ENCODE measurements around the gene OR2B6.

The OR2B6 gene

DNA sequence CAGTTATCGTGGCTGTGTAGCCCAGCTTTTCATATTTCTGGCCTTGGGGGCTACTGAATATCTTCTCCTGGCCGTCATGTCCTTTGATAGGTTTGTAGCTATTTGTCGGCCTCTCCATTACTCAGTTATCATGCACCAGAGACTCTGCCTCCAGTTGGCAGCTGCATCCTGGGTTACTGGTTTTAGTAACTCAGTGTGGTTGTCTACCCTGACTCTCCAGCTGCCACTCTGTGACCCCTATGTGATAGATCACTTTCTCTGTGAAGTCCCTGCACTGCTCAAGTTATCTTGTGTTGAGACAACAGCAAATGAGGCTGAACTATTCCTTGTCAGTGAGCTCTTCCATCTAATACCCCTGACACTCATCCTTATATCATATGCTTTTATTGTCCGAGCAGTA, 475 bp downstream of the OR2B6 start:
- Histone ChIP-seq H3K9ac (ENCODE audit: low read length) (no peak overlapping the region), H3K27ac (ENCODE audit: low read length) (no peak overlapping the region), H3K4me3 (ENCODE audit: low read length) (no peak overlapping the region), H3K4me1 (ENCODE audit: control insufficient read depth, low read depth, low read length) (peaks cover 6% of the 10 kb centered on the region), H3K27me3 (ENCODE audit: control insufficient read depth, insufficient read depth, low read length) (no peaks in the 10 kb centered on the region), H3K36me3 (ENCODE audit: control insufficient read depth, low read depth, low read length) (no peaks in the 10 kb centered on the region), H3K9me3 (ENCODE audit: control insufficient read depth, low read depth, low read length) (no peaks in the 10 kb centered on the region)

DNA sequence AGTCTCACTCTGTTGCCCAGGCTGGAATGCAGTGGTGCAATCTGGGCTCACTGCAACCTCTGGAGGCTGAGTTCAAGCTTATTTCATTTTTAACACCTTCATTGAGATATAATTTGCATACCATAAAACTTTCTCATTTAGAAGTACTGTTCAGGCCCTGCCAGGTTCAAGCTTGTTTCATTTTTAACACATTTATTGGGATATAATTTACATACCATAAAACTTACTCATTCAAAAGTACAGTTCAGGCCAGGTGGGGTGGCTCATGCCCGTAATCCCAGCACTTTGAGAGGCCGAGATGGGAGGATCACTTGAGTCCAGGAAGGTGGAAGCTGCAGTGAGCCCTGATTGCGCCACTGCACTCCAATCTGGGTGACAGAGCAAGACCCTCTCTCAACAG, 5.5 kb downstream of the OR2B6 start:
- no peak overlapping the region for H3K4me3 ChIP-seq (ENCODE audit: low read length)
- peaks cover 6% of the 10 kb centered on the region for H3K4me1 ChIP-seq (ENCODE audit: control insufficient read depth, low read depth, low read length)
- H3K27ac ChIP-seq (ENCODE audit: low read length) = no peak overlapping the region
- no peaks in the 10 kb centered on the region for H3K27me3 ChIP-seq (ENCODE audit: control insufficient read depth, insufficient read depth, low read length)
- no peaks in the 10 kb centered on the region for H3K9me3 ChIP-seq (ENCODE audit: control insufficient read depth, low read depth, low read length)
- H3K36me3 ChIP-seq (ENCODE audit: control insufficient read depth, low read depth, low read length) = no peaks in the 10 kb centered on the region
- no peak overlapping the region for H3K9ac ChIP-seq (ENCODE audit: low read length)

DNA sequence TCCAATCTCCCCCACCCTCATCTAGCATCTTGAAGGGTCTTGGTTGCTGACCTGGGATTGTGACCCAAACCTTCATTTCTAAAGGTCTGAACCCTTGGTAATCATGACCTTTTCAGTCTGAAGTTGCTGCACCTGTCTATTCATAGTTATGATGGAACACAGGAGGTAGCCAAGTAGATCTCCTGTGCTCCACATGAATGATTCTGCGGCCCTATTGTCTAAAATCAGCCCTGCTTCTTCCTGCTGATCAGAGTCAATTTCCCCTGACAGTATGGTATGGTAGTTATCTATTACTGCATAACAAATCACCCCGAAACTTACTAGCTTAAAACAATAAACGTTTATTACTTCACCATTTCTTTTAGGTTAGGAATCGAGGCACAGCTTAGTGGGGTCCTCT, 9.0 kb downstream of the OR2B6 start:
- Histone ChIP-seq H3K9me3 (ENCODE audit: control insufficient read depth, low read depth, low read length) (no peaks in the 10 kb centered on the region), H3K27ac (ENCODE audit: low read length) (no peak overlapping the region), H3K4me3 (ENCODE audit: low read length) (no peak overlapping the region)

DNA sequence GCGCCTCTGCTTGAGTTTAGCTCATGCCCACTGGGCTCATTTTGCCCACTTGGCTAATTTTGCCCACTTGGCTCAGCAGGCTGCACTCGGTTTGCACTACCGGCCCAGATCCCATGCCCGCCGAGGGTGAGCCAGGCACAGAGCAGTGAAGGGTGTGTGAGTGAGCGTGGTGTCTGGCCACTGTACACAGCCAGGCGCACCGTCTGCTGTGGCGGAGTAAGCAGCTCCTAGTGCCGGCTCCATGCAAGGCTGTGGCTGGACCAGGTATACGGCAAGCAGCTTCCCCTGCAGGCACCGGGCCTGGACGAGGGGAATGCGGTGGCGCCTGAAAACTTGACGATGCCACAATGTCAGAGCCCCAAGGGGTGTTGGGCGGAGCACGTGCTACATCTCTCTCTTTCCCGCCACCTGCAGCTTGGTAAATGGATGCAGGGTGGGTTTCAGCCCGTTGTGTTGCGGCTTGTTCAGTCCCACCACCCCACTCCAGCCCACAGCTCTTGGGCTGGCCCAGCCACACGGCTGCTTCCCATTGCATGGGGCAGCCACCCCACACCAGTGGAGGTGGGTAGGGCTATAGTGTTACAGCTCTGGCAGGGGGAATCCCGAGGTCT, 9.9 kb downstream of the OR2B6 start:
- Histone ChIP-seq H3K4me3 (ENCODE audit: low read length) (no peak overlapping the region), H3K9me3 (ENCODE audit: control insufficient read depth, low read depth, low read length) (no peaks in the 10 kb centered on the region), H3K36me3 (ENCODE audit: control insufficient read depth, low read depth, low read length) (no peaks in the 10 kb centered on the region), H3K9ac (ENCODE audit: low read length) (no peak overlapping the region), H3K27me3 (ENCODE audit: control insufficient read depth, insufficient read depth, low read length) (no peaks in the 10 kb centered on the region), H3K27ac (ENCODE audit: low read length) (no peak overlapping the region), H3K4me1 (ENCODE audit: control insufficient read depth, low read depth, low read length) (no peaks in the 10 kb centered on the region)

More for the DNA sequence above, 9.0 kb downstream of the OR2B6 start:
- Histone ChIP-seq H3K9ac (ENCODE audit: low read length) (no peak overlapping the region), H3K4me1 (ENCODE audit: control insufficient read depth, low read depth, low read length) (no peaks in the 10 kb centered on the region), H3K36me3 (ENCODE audit: control insufficient read depth, low read depth, low read length) (no peaks in the 10 kb centered on the region), H3K27me3 (ENCODE audit: control insufficient read depth, insufficient read depth, low read length) (no peaks in the 10 kb centered on the region)

DNA sequence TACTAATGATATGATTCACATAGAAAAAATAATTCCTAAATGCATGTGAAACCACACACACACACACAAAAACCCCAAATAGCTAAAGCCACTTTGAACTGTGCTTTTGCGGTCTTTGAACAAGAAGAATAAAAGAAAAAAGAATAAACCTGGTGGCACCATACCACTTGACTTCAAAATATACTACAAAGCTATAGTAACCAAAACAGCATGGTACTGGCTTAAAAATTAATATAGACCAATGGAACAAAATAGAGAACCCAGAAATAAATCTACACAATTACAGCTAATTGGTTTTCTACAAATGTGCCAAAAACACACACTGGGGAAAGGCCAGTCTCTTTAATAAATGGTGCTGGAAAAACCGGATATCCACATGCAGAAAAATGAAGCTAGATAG, 13.4 kb downstream of the OR2B6 start:
- Histone ChIP-seq H3K27me3 (ENCODE audit: control insufficient read depth, insufficient read depth, low read length) (no peaks in the 10 kb centered on the region), H3K4me1 (ENCODE audit: control insufficient read depth, low read depth, low read length) (no peaks in the 10 kb centered on the region), H3K36me3 (ENCODE audit: control insufficient read depth, low read depth, low read length) (no peaks in the 10 kb centered on the region), H3K27ac (ENCODE audit: low read length) (no peak overlapping the region), H3K4me3 (ENCODE audit: low read length) (no peak overlapping the region), H3K9me3 (ENCODE audit: control insufficient read depth, low read depth, low read length) (no peaks in the 10 kb centered on the region), H3K9ac (ENCODE audit: low read length) (no peak overlapping the region)

DNA sequence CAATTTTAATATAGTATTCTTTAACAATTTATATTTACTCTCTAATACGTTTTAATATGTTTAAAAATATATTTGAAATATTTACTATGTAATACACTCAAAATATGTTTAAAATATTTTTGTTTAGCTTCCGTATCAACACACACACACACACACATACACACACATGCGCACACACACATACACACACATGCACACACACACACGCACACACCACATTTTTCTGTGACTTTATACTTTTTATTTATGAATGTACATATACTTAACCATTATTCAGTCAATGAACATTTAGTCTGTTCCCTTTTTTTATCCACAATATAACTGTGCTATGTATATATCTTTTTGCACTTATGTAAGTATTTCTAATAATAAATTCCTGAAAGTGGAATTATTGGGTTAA, 15.7 kb downstream of the OR2B6 start:
- H3K27ac ChIP-seq (ENCODE audit: low read length) = no peak overlapping the region
- no peak overlapping the region for H3K4me3 ChIP-seq (ENCODE audit: low read length)
- H3K4me1 ChIP-seq (ENCODE audit: control insufficient read depth, low read depth, low read length) = no peaks in the 10 kb centered on the region
- no peaks in the 10 kb centered on the region for H3K36me3 ChIP-seq (ENCODE audit: control insufficient read depth, low read depth, low read length)
- no peaks in the 10 kb centered on the region for H3K27me3 ChIP-seq (ENCODE audit: control insufficient read depth, insufficient read depth, low read length)
- H3K9ac ChIP-seq (ENCODE audit: low read length) = no peak overlapping the region
- no peaks in the 10 kb centered on the region for H3K9me3 ChIP-seq (ENCODE audit: control insufficient read depth, low read depth, low read length)

DNA sequence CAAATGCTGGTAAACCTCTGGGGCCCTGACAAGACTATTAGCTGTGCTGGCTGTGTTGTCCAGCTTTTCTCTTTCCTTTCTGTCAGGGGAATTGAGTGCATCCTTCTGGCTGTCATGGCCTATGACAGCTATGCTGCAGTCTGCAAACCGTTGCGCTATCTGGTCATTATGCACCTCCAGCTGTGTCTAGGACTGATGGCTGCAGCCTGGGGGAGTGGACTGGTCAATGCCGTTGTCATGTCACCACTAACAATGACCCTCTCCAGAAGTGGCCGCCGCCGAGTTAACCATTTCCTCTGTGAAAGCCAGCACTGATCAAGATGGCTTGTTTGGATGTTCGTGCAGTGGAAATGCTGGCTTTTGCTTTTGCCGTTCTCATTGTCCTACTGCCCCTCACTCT, 20.3 kb downstream of the OR2B6 start:
- no peaks in the 10 kb centered on the region for H3K9me3 ChIP-seq (ENCODE audit: control insufficient read depth, low read depth, low read length)
- H3K4me3 ChIP-seq (ENCODE audit: low read length) = no peak overlapping the region
- no peak overlapping the region for H3K27ac ChIP-seq (ENCODE audit: low read length)
- H3K27me3 ChIP-seq (ENCODE audit: control insufficient read depth, insufficient read depth, low read length) = no peaks in the 10 kb centered on the region
- H3K9ac ChIP-seq (ENCODE audit: low read length) = no peak overlapping the region
- no peaks in the 10 kb centered on the region for H3K4me1 ChIP-seq (ENCODE audit: control insufficient read depth, low read depth, low read length)
- H3K36me3 ChIP-seq (ENCODE audit: control insufficient read depth, low read depth, low read length) = no peaks in the 10 kb centered on the region

DNA sequence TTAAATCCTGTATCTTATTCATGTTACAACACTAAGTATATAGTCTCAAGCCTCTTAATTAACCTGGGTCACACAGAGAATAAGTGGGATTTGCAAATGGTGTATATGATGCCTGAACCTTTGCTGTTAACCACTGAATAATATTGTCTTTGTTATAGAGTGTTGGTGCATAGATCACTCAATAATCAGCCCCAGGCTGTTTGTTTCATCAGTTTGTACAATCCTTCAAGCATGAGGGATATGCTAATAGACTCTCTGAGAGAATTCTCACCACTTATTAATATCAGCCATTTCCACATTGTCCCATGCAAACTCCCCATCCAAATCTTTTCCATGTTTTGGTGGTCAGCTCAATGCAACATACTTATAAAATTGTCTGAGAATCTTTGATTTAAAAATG, 21.7 kb downstream of the OR2B6 start:
- Histone ChIP-seq H3K4me3 (ENCODE audit: low read length) (no peak overlapping the region), H3K9me3 (ENCODE audit: control insufficient read depth, low read depth, low read length) (no peaks in the 10 kb centered on the region), H3K27ac (ENCODE audit: low read length) (no peak overlapping the region), H3K9ac (ENCODE audit: low read length) (no peak overlapping the region), H3K27me3 (ENCODE audit: control insufficient read depth, insufficient read depth, low read length) (no peaks in the 10 kb centered on the region), H3K36me3 (ENCODE audit: control insufficient read depth, low read depth, low read length) (no peaks in the 10 kb centered on the region), H3K4me1 (ENCODE audit: control insufficient read depth, low read depth, low read length) (no peaks in the 10 kb centered on the region)

DNA sequence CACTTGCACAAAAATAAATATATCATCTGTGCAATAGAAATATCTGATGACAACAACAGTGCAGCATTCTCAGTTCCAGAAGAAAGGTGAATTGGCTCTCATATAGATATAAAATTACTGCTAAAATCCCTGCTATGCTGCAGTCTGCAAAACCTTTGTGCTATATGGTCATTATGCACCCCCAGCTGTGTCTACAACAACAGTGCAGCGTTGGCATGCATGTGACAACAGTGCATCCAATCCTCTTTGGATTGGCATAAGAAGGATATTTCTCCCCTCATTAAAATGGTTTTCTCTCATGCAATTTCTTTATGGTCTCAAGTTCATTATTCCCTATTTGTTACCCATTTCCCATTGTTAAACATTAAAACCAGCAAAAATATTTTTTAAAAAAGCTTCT, 23.1 kb downstream of the OR2B6 start:
- Histone ChIP-seq H3K9ac (ENCODE audit: low read length) (no peak overlapping the region), H3K4me3 (ENCODE audit: low read length) (no peak overlapping the region), H3K27me3 (ENCODE audit: control insufficient read depth, insufficient read depth, low read length) (no peaks in the 10 kb centered on the region), H3K27ac (ENCODE audit: low read length) (no peak overlapping the region), H3K36me3 (ENCODE audit: control insufficient read depth, low read depth, low read length) (no peaks in the 10 kb centered on the region), H3K4me1 (ENCODE audit: control insufficient read depth, low read depth, low read length) (no peaks in the 10 kb centered on the region), H3K9me3 (ENCODE audit: control insufficient read depth, low read depth, low read length) (no peaks in the 10 kb centered on the region)

DNA sequence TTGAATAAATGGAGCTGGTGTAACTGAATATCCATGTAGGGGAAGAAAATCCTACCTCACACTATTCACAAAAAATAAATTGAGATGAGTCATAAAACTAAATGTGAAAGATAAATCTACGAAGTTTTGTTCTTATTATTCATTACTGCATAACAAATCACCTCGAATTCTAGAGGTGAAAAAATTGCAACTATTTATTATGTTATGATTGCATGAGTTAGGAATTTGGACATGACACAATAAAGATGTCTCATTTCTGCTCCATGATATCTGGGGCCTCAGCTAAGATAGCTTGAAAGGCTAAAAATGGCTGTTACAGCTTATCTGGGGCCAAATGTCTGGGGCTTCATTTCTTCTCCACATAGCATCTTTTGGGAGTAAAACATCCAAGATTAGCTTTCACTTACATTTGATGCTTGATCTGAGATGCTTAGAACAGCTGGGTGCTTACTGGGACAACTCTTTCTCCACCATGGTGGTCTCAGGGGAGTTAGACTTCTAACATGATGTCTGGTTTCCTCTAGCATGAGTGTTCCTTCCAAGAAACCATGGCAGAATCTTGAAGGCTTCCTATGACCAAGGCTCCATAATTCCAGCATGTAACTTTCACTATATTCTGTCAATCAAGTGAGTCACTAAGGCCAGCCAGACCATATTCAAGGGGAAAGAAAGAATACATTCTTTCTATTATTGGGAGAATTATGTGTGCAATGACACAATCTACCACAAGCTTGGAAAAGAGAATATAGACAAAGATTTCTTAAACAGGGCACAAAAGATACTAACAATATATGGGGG, 30.1 kb downstream of the OR2B6 start:
- H3K27me3 ChIP-seq (ENCODE audit: control insufficient read depth, insufficient read depth, low read length) = no peaks in the 10 kb centered on the region
- no peak overlapping the region for H3K9ac ChIP-seq (ENCODE audit: low read length)
- H3K27ac ChIP-seq (ENCODE audit: low read length) = no peak overlapping the region
- H3K4me3 ChIP-seq (ENCODE audit: low read length) = no peak overlapping the region
- H3K36me3 ChIP-seq (ENCODE audit: control insufficient read depth, low read depth, low read length) = no peaks in the 10 kb centered on the region
- H3K9me3 ChIP-seq (ENCODE audit: control insufficient read depth, low read depth, low read length) = no peaks in the 10 kb centered on the region
- H3K4me1 ChIP-seq (ENCODE audit: control insufficient read depth, low read depth, low read length) = no peaks in the 10 kb centered on the region

DNA sequence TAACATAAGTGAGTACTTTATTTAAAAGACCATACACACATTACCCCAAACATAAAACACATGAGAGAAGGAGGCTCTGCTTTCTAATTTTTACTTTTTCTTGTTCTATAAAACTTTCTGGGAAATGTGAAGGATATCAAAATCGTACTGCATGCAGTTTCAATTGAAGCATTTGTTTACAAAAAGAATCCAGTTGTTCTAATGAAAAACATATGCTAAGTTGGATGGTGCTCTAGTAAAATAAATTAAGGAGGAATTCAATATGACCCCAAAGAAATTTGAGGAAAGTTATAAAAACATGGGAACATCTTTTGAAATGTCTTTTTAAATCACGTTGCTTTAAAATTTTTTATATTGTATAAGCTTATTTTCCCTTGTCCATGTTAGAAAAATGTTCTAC, 37.6 kb downstream of the OR2B6 start:
- H3K27ac ChIP-seq (ENCODE audit: low read length) = no peak overlapping the region
- H3K9me3 ChIP-seq (ENCODE audit: control insufficient read depth, low read depth, low read length) = no peaks in the 10 kb centered on the region
- no peak overlapping the region for H3K4me3 ChIP-seq (ENCODE audit: low read length)
- H3K9ac ChIP-seq (ENCODE audit: low read length) = no peak overlapping the region
- no peaks in the 10 kb centered on the region for H3K27me3 ChIP-seq (ENCODE audit: control insufficient read depth, insufficient read depth, low read length)
- H3K4me1 ChIP-seq (ENCODE audit: control insufficient read depth, low read depth, low read length) = no peaks in the 10 kb centered on the region
- H3K36me3 ChIP-seq (ENCODE audit: control insufficient read depth, low read depth, low read length) = no peaks in the 10 kb centered on the region

Measured in iPS-18a (cell line).